GM20000 (cell line): ENCODE results near the gene KCNT2.

ENCODE experiments used
- DNase-seq: peaks from one replicate; pipeline ENCODE4 v3.0.0; 2012; ENCODE audit warnings: low spot score
- CTCF ChIP-seq: IDR thresholded peaks from 2 replicates; pipeline ENCODE4 v1.5.1; 2012; ENCODE audit warnings: mild to moderate bottlenecking, control low read depth; ENCODE audit errors: extremely low read depth, missing control alignments

KCNT2 gene

GRCh38 chr1:196209265-196209664, 399.0 kb downstream of the KCNT2 start:
- TF ChIP-seq CTCF, result no peak
- no peak for DNase-seq

GRCh38 chr1:196207612-196208217, 400.5 kb downstream of the KCNT2 start:
- TF ChIP-seq CTCF, result no peak
- no peak for DNase-seq

- TF ChIP-seq CTCF, result no peak
Observed at GRCh38 chr1:196205882-196206281, 402.4 kb downstream of the KCNT2 start.

GRCh38 chr1:196196486-196196885, 411.8 kb downstream of the KCNT2 start:
- no peak for DNase-seq
- no peak for TF ChIP-seq CTCF

More at GRCh38 chr1:196205882-196206281, 402.4 kb downstream of the KCNT2 start:
- DNase-seq, result no peak

- no peak for DNase-seq
- TF ChIP-seq CTCF, result no peak
Observed at GRCh38 chr1:196193896-196194559, 414.2 kb downstream of the KCNT2 start.

- TF ChIP-seq CTCF, result no peak
- DNase-seq, result no peak
Observed at GRCh38 chr1:196183941-196184340, 424.3 kb downstream of the KCNT2 start.

- no peak for TF ChIP-seq CTCF
- no peak for DNase-seq
Observed at GRCh38 chr1:196181594-196181878, 426.7 kb downstream of the KCNT2 start.
